NCI-H1694 (cell line): ENCODE measurements around the gene NBPF4.
A peak's percentile ranks its signal among the peaks of the same experiment; 100 is the strongest.
"Not testable (repeated sequence)": the region's sequence is repeated elsewhere in the genome, so short reads cannot be mapped to it uniquely, and the experiment has no call there.

ENCODE experiments used
- DNase-seq: peaks from one replicate; lab custom pipeline; 2025; lab: John Stamatoyannopoulos, UW

Gene NBPF4

DNA sequence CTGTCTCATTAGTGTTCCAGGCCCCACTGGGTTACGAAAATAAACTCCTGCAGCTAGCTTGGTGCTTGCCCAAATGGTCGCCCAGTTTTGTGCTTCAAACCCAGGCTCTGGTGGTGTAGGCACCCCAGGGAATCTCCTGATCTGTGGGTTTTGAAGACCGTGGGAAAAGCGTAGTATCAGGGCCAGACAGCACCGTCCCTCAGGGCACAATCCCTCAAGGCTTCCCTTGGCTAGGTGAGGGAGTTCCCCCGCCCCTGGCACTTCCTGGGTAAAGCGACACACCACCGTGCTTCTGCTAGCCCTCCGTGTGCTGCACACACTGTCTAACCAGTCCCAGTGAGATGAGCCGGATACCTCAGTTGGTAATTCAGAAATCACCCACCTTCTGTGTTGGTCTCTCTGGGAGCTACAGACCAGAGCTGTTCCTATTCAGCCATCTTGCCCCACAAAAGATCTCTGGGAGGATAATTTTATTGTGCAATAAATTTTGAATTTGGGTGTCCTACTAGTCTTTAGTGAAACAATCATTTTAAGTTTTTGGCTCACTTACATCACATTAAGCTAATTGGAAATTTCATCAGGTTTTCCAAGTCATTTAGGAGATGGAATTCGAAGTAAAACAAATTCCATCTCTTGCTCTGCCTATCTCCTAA lies 34.3 kb downstream of the NBPF4 start:
- no peak for DNase-seq

DNA sequence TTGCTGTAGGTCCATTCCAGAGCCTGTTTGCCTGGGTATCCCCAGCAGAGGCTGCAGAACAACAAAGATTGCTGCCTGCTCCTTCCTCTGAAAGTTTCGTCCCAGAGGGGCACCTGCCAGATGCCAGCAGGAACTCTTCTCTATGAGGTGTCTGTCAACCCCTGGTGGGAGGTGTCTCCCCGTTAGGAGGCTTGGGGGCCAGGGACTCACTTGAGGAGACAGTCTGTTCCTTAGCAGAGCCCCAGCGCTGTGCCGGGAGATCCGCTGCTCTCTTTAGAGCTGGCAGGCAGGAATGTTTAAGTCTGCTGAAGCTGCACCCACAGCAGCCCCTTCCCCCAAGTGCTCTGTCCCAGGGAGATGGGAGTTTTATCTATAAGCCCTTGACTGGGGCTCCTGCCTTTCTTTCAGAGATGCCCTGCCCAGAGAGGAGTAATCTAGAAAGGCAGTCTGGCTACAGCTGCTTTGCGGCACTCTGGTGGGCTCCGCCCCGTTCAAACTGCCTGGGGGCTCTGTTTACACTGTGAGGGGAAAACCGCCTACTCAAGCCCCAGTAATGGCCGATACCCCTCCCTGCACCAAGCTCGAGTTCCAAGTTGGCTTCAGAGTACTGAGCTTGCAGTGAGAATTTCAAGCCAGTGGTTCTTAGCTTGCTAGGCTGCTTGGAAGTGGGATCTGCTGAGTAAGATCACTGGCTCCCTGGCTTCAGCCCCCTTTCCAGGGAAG lies 35.0 kb downstream of the NBPF4 start:
- DNase-seq, result no peak

DNA sequence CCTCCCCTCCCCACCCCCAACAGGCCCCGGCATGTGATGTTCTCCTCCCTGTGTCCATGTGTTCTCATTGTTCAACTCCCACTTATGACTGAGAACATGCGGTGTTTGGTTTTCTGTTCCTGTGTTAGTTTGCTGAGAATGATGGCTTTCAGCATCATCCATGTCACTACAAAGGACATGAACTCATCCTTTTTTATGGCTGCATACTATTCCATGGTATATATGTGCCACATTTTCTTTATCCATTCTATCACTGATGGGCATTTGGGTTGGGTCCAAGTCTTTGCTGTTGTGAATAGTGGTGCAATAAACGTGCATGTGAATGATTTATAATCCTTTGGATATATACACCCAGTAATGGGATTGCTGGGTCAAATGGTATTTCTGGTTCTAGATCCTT lies 40.3 kb downstream of the NBPF4 start:
- DNase-seq, result not testable (repeated sequence)

DNA sequence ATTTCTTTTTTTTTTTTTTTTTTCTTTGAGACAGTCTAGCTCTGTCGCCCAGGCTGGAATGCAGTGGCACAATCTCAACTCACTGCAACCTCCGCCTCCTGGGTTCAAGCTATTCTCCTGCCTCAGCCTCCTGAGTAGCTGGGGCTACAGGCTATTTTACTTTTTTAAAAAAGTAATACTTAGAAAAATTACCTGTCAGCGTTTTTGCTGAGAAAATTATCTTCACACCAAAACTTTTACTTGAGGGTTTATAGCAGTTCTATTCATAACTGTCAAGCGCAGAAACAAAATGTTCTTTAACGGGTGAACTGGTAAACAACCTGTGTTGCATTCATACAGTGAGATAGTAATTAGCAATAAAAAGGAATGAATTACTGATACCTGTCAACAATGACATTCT lies 42.2 kb downstream of the NBPF4 start:
- no peak for DNase-seq

DNA sequence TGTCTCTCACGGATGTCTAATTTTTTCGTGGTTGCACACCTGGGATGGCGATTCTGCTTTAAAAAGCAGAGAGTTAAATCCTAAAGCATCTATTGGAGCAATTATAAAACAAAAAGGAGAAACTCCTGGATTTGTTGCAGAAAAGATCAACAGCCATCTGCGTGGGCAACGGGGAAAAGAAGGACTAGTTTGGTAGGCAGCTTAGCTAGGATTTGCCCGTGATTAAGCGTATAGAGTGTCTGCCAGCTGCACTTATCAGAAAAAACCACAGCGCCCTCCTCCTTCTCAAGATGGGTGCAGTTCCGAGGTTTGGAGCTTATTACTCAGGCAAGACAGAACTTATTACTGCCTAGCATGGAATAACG lies 43.2 kb downstream of the NBPF4 start:
- peak; percentile 46 for DNase-seq

DNA sequence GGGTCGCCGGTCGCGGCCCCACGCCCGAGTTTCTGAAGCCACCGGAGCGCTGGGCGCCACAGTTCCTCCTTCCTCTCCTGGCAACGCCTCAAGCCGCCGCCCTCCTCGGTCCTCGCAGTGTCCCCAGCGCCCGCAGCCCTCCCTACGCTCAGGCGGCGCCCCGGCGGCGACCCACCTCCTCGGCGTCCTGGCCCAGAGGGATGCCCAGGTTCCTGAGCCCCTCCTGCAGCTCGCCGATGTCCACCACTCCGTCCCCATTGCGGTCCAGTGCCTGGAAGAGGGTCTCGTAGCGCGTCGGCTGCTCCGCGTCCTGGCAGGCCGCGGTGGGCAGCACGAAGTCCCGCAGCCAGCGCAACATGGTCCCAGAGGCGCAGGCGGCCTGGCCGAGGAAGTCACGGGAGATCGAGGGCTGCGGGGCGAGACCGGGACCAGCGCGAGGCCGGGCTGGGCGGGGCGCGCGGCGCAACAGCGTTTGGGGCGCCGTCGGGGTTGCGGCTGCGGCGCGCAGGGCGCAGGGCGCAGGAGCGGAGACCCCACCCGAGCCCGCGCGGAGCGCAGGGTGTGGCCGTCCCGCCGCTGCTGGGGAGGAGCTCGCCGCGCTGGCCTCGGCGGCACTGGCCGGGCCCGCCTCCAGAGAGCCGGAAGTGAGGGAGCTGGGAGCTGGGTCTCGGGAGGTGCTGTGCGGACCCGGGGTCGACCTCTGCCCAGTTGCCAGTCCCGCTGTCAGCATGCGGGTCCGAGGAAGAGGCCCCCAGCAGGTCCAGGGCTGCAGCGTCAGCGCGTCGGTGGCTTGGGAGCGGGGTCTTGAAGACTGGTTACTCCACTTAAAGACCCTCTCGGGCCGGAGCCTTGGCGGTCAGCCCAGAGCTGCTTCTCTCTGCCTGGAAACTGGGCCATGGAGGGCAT lies 43.8 kb downstream of the NBPF4 start, which contains the start of gene SLC25A24:
Gene SLC25A24, minus strand, starts transcription at position 563 of the 906 bp plus-strand sequence. Its CDS starts 205 bp downstream, at position 358.
- DNase-seq, result peak; percentile 25

DNA sequence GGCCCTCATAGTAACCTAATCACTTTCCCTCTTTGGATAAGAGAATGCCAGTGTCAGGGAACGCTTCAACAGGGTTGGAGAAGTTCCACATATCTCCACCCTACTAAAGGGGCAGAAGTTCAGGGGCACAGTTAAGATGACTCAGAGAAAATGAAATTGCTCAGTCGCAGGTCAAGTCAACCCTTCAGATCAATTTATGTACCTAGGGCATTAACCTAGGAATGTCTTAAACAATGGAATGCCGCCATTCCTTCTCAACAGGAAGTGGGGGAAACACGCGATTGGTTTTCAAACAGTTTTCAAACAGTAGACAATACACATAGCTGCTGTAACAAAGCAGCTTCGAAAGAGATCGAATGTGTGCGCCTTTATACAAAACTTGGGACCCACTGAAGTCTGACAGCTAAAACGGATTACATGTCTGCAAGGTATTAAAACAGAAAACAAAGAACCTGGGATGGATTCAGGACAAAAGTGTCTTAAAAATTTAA lies 44.6 kb downstream of the NBPF4 start:
- peak; percentile 12 for DNase-seq

DNA sequence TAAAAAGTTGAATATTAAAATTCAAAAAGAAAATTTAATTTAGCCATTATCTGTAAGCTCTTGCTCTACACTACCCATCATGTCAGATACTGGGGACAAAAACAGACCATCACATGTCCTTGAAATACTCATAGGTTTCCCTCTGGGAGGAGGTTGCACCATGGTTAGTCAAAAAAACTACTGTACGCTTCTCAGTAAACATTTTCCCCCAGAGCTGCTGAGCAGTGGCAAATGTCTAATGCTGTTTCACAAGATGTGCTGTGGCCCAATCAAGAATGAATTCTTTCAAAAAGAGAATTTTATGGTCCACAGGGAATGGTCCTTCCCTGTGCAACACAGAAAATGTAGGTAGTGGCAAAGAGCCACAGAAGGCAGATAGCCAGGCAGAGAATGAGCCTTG lies 49.8 kb downstream of the NBPF4 start:
- no peak for DNase-seq

DNA sequence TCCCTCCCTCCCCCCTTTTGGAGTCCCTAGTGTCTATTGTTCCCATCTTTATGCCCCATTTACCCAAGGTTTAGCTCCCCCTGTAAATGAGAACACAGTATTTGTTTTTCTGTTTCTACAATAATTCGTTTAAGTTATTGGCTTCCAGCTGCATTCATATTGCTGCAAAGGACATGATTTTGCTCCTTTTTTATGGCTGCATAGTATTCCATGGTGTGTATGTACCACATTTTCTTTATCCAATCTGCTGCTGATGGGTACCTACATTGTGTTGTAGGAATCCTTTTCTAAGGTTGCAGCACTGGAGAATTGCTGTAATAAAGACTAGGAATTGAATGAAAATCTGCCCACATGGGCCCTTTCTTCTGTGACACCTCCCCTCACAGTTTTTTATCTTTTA lies 50.5 kb downstream of the NBPF4 start:
- DNase-seq, result no peak

DNA sequence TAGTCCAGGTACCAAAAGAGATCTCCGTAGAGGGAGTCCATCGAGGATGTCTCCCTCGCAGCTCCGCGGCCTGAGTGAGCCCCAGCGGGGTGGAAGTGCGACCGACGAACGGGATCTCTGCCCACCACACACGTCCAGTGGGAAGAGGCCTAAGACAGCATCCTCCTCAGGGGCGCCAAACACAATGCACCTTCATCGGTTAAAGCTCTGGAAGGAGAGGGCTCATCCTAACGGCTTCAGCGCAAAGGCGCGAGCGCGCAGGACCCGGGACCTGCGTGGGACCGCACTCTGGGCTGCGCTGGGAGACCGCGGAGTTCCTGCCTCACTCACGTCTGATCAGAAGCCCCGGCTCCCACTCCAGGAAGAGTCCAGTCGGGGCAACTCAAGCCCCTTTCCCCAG lies 51.3 kb downstream of the NBPF4 start:
- DNase-seq, result no peak

DNA sequence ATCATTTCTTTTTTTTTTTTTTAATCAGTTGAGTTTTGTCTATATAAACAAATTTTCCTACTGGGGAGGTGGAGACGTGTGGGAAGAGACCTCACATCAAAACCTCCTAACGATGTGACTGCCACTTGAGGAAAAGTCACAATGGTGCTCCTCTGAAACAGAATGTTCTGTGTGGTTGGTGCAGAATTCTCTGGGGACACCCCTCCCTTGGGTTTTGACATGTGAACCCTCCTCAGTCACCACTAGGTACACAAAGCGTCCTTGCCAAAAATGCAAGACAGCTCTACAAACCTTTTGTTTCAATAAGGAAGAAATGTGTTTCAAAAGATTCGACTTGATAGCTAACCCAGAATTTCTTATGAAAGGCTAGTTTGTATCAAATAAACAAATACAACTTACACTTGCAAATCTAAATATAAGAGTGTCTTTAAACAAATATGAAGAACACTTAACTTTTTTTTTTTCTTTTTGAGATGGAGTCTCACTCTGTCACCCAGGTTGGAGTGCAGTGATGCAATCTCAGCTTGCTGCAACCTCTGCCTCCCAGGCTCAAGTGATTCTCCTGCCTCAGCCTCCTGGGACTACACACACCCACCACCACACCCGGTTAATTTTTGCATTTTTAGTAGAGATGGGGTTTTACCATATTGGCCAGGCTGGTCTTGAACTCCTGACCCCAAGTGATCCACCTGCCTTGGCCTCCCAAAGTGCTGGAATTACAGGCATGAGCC lies 53.0 kb downstream of the NBPF4 start:
- DNase-seq, result no peak

DNA sequence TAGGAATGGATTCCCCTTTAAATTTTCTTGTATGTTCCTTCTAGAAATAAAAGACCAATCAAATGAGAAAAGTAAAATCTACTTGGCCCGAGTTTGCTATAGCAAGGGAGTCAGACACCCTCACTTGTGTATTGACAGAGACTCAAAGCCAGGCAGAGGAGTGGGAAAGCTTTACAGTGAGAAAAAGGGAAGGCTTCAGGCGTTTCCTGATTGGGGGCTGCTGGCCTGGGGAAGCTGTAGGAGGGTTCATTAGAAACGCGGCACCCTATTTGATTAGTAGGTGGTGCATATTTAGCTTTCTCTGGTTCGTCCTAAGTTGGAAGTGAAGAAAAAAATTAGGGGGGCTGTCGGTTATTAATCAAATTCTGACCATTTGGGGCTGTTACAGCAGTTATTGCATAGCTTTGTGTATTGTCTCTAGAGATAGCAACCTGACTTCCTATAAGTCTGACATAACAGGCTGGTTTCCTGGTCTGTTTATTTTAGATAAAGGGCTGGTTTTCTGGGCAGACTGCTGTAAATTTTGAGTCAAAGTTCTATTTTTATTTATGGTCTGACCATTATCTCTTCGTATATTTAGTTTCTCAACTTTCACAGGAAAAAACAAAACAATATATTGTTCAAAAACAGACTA lies 53.8 kb downstream of the NBPF4 start:
- no peak for DNase-seq

DNA sequence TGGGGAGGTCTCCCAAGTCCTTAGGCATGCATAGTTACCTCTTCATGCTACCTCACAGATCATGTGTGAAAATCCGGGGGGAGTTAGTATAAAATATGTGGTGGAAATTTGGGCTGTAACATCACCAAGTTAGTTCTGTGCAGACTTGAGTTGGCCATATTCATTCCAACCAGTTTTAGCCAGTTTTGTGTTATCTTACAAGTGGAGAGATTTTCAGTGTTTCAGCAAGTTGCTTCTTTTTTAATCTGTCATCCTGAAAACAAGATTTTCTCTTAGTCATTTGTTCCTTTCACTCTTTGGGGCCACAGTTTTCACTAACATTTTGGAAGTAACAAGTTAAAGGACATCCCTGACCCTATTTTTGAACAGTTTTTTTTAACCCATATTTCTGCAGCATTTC lies 55.1 kb downstream of the NBPF4 start:
- no peak for DNase-seq

DNA sequence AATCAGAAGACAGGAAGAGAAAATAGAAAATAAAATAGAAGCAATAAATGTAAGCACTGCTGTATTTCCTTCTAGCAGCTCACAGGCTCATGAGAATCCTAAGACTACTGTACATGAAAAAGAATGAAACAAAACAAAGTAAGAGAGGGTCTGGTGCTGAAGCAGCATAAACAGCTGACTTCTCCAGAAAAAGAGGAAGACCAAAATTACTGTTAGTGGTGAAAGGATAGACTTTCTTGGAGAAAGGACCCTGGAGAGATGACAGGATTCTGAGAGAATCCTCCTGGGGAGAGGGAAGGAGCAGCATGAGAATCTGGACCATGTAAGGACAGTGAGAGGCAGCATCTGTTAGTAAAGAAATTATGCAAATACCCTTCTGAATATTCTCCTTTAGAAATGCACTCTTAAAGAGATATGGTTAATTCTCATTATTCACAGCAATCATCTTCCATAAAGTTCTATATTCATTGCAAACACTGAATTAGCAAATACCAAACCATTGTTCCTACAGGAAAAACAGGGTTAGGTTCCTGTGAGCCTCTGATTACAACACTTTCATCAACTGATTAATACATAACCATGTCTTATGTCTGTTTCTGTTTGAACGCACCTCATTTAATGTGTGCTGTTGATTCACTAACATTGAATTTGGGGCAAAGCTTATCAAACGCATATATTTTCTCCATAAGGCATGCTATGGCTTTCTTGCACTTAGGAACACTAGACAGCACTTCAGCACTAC lies 60.7 kb downstream of the NBPF4 start:
- no peak for DNase-seq

DNA sequence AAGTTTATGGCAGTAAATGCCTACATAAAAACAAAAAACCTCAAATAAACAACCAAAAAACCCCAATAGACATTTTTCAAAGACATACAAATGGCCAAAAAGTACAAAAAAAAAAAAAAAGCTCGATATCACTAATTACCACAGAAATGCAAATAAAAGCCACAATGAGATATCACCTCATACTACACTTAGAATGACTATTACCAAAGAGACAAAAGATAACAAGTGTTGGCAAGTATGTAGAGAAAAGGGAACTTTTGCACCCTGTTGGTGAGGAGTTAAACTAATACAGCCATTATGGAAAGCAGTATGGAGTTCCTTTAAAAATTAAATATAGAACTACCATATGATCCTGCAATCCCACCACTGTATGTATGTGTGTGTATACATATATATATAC lies 64.9 kb downstream of the NBPF4 start:
- no peak for DNase-seq
